ENCODE measurements around the gene SLC7A14.

The SLC7A14 gene

GRCh38 chr3:170594528-170594927 lies 8.7 kb upstream of the SLC7A14 start:
- H2AFZ ChIP-seq (ENCODE audit: low read depth, low read length): no peak overlapping the region
- H3K27ac ChIP-seq (ENCODE audit: low read length): no peak overlapping the region
- no peak overlapping the region for H3K4me2 ChIP-seq (ENCODE audit: low read length)
- H4K20me1 ChIP-seq (ENCODE audit: insufficient read depth, low read length): 0 out of 2 replicates have a peak, but pooled peaks cover 10% of the 10 kb centered on the region
- H3K27me3 ChIP-seq (ENCODE audit: low read depth, low read length): peaks cover 87% of the 10 kb centered on the region
- no peaks in the 10 kb centered on the region for H3K36me3 ChIP-seq (replicated peaks; ENCODE audit: low read depth, low read length)
- H3K9ac ChIP-seq (ENCODE audit: low read length): no peak overlapping the region
- H3K79me2 ChIP-seq (ENCODE audit: low read length): no peaks in the 10 kb centered on the region
- TF ChIP-seq CTCF (IDR thresholded peaks at IDR 0.05; ENCODE audit: low read depth, low read length) (no peak), EZH2phosphoT487 (IDR thresholded peaks at IDR 0.05; ENCODE audit: low read depth) (no peak)
- H3K4me3 ChIP-seq (ENCODE audit: low read length): no peak overlapping the region
- no peaks in the 10 kb centered on the region for H3K9me3 ChIP-seq (ENCODE audit: insufficient read depth, low read length)
- H3K4me1 ChIP-seq (ENCODE audit: low read length): no peaks in the 10 kb centered on the region

GRCh38 chr3:170593634-170594033 lies 7.8 kb upstream of the SLC7A14 start:
- no peaks in the 10 kb centered on the region for H3K4me1 ChIP-seq (ENCODE audit: low read length)
- no peak overlapping the region for H2AFZ ChIP-seq (ENCODE audit: low read depth, low read length)
- no peak for TF ChIP-seq CTCF (IDR thresholded peaks at IDR 0.05; ENCODE audit: low read depth, low read length)
- H3K4me3 ChIP-seq (ENCODE audit: low read length): no peak overlapping the region
- H3K79me2 ChIP-seq (ENCODE audit: low read length): no peaks in the 10 kb centered on the region
- H4K20me1 ChIP-seq (ENCODE audit: insufficient read depth, low read length): 0 out of 2 replicates have a peak, but pooled peaks cover 10% of the 10 kb centered on the region
- no peak overlapping the region for H3K9ac ChIP-seq (ENCODE audit: low read length)
- no peak overlapping the region for H3K27ac ChIP-seq (ENCODE audit: low read length)
- no peak overlapping the region for H3K4me2 ChIP-seq (ENCODE audit: low read length)
- no peaks in the 10 kb centered on the region for H3K9me3 ChIP-seq (ENCODE audit: insufficient read depth, low read length)
- no peaks in the 10 kb centered on the region for H3K36me3 ChIP-seq (replicated peaks; ENCODE audit: low read depth, low read length)
- peaks cover 92% of the 10 kb centered on the region for H3K27me3 ChIP-seq (ENCODE audit: low read depth, low read length)

DNA sequence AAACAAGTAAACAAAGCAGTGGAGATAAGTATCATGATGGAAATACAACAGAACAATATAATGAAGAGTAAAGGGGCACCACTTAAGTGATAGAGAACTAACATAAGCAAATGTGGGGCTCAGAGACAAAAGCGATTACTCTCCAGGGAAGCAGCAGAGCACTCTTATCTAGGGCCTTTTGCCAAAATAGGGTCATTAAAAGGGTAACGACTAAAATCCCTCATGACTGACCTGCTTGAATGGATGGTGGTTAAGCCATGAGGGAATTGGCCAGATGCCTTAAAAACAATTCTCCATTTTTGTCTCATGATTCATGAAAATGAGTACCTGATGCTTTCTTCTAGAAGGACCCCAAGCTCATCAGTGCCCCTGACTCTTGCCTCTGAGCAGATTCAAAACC lies 3.2 kb upstream of the SLC7A14 start:
- peaks cover 80% of the 10 kb centered on the region for H3K27me3 ChIP-seq (ENCODE audit: low read depth, low read length)
- no peak for TF ChIP-seq CTCF (IDR thresholded peaks at IDR 0.05; ENCODE audit: low read depth, low read length)
- no peak for TF ChIP-seq EZH2phosphoT487 (IDR thresholded peaks at IDR 0.05; ENCODE audit: low read depth)
- no peak overlapping the region for H2AFZ ChIP-seq (ENCODE audit: low read depth, low read length)

GRCh38 chr3:170585008-170585936 lies 603 bp downstream of the SLC7A14 start:
- Histone ChIP-seq H3K79me2 (ENCODE audit: low read length) (no peaks in the 10 kb centered on the region), H3K36me3 (replicated peaks; ENCODE audit: low read depth, low read length) (no peaks in the 10 kb centered on the region), H3K9me3 (ENCODE audit: insufficient read depth, low read length) (no peaks in the 10 kb centered on the region), H3K4me3 (ENCODE audit: low read length) (no peak overlapping the region), H3K27me3 (ENCODE audit: low read depth, low read length) (peaks cover 76% of the 10 kb centered on the region), H3K4me2 (ENCODE audit: low read length) (no peak overlapping the region), H3K4me1 (ENCODE audit: low read length) (no peaks in the 10 kb centered on the region), H3K27ac (ENCODE audit: low read length) (no peak overlapping the region), H4K20me1 (ENCODE audit: insufficient read depth, low read length) (no peaks in the 10 kb centered on the region), H2AFZ (ENCODE audit: low read depth, low read length) (no peak overlapping the region), H3K9ac (ENCODE audit: low read length) (no peak overlapping the region)
- TF ChIP-seq CTCF (IDR thresholded peaks at IDR 0.05; ENCODE audit: low read depth, low read length) (no peak), EZH2phosphoT487 (IDR thresholded peaks at IDR 0.05; ENCODE audit: low read depth) (no peak)

More for the DNA sequence above, 3.2 kb upstream of the SLC7A14 start:
- H3K4me2 ChIP-seq (ENCODE audit: low read length): no peak overlapping the region
- no peaks in the 10 kb centered on the region for H3K79me2 ChIP-seq (ENCODE audit: low read length)
- no peak overlapping the region for H3K27ac ChIP-seq (ENCODE audit: low read length)
- no peaks in the 10 kb centered on the region for H3K9me3 ChIP-seq (ENCODE audit: insufficient read depth, low read length)
- H3K4me3 ChIP-seq (ENCODE audit: low read length): no peak overlapping the region
- H3K4me1 ChIP-seq (ENCODE audit: low read length): no peaks in the 10 kb centered on the region
- no peaks in the 10 kb centered on the region for H3K36me3 ChIP-seq (replicated peaks; ENCODE audit: low read depth, low read length)
- H4K20me1 ChIP-seq (ENCODE audit: insufficient read depth, low read length): 0 out of 2 replicates have a peak, but pooled peaks cover 4% of the 10 kb centered on the region
- H3K9ac ChIP-seq (ENCODE audit: low read length): no peak overlapping the region

Measured in OCI-LY3 (cell line).